AG10803 (cell line): Measurements from ENCODE around the gene RGS6.

Experiments
- DNase-seq: peaks from one replicate; pipeline ENCODE4 v3.0.0; 2010; ENCODE audit warnings: low read depth
- H3K4me3 ChIP-seq: 2 replicates; pipeline ENCODE4 v1.5.1; 2011; ENCODE audit warnings: mild to moderate bottlenecking, low read length, control low read depth
- CTCF ChIP-seq: conservative IDR thresholded peaks from 2 replicates; pipeline ENCODE4 v1.5.1; 2011; ENCODE audit warnings: mild to moderate bottlenecking, low read length, control low read depth, inconsistent platforms

Gene RGS6

GRCh38 chr14:72173038-72173720 is 240.9 kb downstream of the RGS6 start:
- H3K4me3 ChIP-seq, result no peak overlapping the region
- DNase-seq, result no peak
- TF ChIP-seq CTCF, result no peak

DNA sequence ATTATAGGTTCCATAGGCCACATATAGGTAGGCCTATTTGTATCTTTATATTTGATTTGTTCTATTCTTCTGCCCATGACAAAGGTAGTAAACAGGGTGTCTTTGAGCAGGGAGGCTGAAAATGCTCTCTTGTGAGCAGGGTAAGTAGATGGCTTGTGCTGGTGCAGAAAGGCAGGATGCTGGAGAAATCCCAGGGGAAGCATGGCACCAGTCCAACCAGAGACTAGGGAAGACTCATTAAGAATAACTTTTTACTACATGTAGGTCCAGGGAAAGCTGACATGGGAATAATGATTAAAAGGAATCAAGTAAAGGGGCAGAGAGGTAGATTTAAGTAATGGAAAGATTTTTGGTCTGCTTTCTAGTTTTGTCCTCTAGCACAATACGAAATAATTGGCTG is 245.0 kb downstream of the RGS6 start:
- DNase-seq, result no peak
- no peak for TF ChIP-seq CTCF
- no peak overlapping the region for H3K4me3 ChIP-seq

GRCh38 chr14:72178517-72178916 is 246.3 kb downstream of the RGS6 start:
- TF ChIP-seq CTCF, result no peak
- no peak for DNase-seq
- H3K4me3 ChIP-seq, result no peak overlapping the region

- no peak for TF ChIP-seq CTCF
- DNase-seq, result no peak
- H3K4me3 ChIP-seq, result no peak overlapping the region
Observed at GRCh38 chr14:72182708-72183432, 250.6 kb downstream of the RGS6 start.

GRCh38 chr14:72183631-72184030 is 251.4 kb downstream of the RGS6 start:
- no peak overlapping the region for H3K4me3 ChIP-seq
- no peak for DNase-seq
- TF ChIP-seq CTCF, result no peak

DNA sequence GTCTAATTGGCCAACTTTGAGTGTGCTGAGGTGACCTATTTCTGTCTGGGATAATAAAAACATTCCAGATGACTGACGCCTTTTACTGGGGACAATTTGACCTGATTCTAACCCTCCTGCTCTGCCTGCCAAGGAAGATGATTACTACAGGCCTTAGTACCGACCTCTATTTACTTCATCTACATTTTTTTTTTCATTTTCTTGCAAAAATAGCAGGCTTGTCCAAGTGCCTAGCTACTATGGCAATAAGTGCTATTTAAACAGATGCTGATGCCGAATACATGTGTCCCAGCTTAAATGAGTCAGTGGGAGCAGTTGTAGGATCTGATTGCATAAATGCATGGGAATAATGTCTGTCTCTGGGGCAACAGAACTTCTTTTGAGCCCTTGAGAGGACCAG is 254.3 kb downstream of the RGS6 start:
- TF ChIP-seq CTCF, result no peak
- H3K4me3 ChIP-seq, result no peak overlapping the region
- no peak for DNase-seq
